ENCODE data around the gene VSTM2A.

- TF ChIP-seq POLR2A (IDR thresholded peaks at IDR 0.05) = no peak
- no peak for TF ChIP-seq CTCF (IDR thresholded peaks at IDR 0.05)
Measured at GRCh38 chr7:54550471-54550870, 8.3 kb downstream of the VSTM2A start.
